PC-9 (cell line): Measurements from ENCODE around the gene ESD. TPM values are rescaled to one million over a fixed set of nuclear protein-coding genes. Genes with fewer than 3 reads are reported as not detected.
"Not testable (repeated sequence)": the region's sequence is repeated elsewhere in the genome, so short reads cannot be mapped to it uniquely, and the experiment has no call there.

Experiments used
- BruUV-seq: library from RNA; stranded (reverse); fragments of 400-500 nt; replicated peaks from 2 replicates; lab custom pipeline; 2021; lab: Mats Ljungman, UMichigan
- CTCF ChIA-PET: fragments of 300-600 bp; sonication (Branson Sonifier 250); formaldehyde crosslinking; loops from one replicate; lab custom pipeline; 2022; ENCODE audit warnings: antibody characterized with exemption; lab: Charles Lee
- POLR2A ChIA-PET: fragments of 300-600 bp; sonication (Branson Sonifier 250); formaldehyde crosslinking; loops from one replicate; lab custom pipeline; 2022; ENCODE audit warnings: antibody characterized with exemption; ENCODE audit not compliant: unreplicated experiment; lab: Charles Lee
- DNase-seq, 2 experiments: peaks; one replicate each; pipeline versions ENCODE4 v3.0.0 to v3.0.0-alpha.2; 2015 to 2022; ENCODE audit warnings: mixed read lengths in 1 of 2
- H2AFZ ChIP-seq: fragments of 200-600 bp; sonication (generic); 2 replicates; pipeline ENCODE4 v1.8.1; 2017; ENCODE audit warnings: antibody characterized with exemption
- H3F3A ChIP-seq: fragments of 200-600 bp; sonication (generic); 2 replicates; pipeline ENCODE4 v1.8.1; 2017; ENCODE audit warnings: antibody characterized with exemption, mild to moderate bottlenecking, low read depth; ENCODE audit not compliant: insufficient read depth
- H3K27ac ChIP-seq: fragments of 200-600 bp; sonication (generic); 2 replicates; pipeline ENCODE4 v1.6.1; 2016; ENCODE audit warnings: mixed run types
- H3K27me3 ChIP-seq: fragments of 200-600 bp; sonication (generic); 2 replicates; pipeline ENCODE4 v1.6.1; 2016; ENCODE audit warnings: low read depth, mixed run types; ENCODE audit not compliant: insufficient read depth
- H3K36me3 ChIP-seq: fragments of 200-600 bp; sonication (generic); 2 replicates; pipeline ENCODE4 v1.6.1; 2016; ENCODE audit warnings: low read depth, mixed run types
- H3K4me1 ChIP-seq: fragments of 200-600 bp; sonication (generic); replicated peaks from 2 replicates; pipeline ENCODE4 v1.6.1; 2016; ENCODE audit warnings: mixed run types; ENCODE audit not compliant: insufficient read depth
- H3K4me2 ChIP-seq: fragments of 200-600 bp; sonication (generic); 2 replicates; pipeline ENCODE4 v1.6.1; 2017; ENCODE audit warnings: mixed run types
- H3K4me3 ChIP-seq: fragments of 200-600 bp; sonication (generic); 2 replicates; pipeline ENCODE4 v1.6.1; 2016; ENCODE audit warnings: mixed run types
- H3K79me2 ChIP-seq: fragments of 200-600 bp; sonication (generic); 2 replicates; pipeline ENCODE4 v1.6.1; 2017; ENCODE audit warnings: low read depth, mixed run types
- H3K9me2 ChIP-seq: fragments of 200-600 bp; sonication (generic); 2 replicates; pipeline ENCODE4 v1.8.1; 2017; ENCODE audit warnings: mild to moderate bottlenecking; ENCODE audit not compliant: insufficient read depth
- H3K9me3 ChIP-seq: fragments of 200-600 bp; sonication (generic); 2 replicates; pipeline ENCODE4 v1.8.1; 2016; ENCODE audit warnings: low read depth; ENCODE audit not compliant: insufficient read depth
- H4K20me1 ChIP-seq: fragments of 200-600 bp; sonication (generic); 2 replicates; pipeline ENCODE4 v1.8.1; 2017; ENCODE audit not compliant: insufficient read depth
- EZH2 ChIP-seq: fragments of 200-600 bp; sonication (generic); IDR thresholded peaks from 2 replicates; pipeline ENCODE4 v1.8.0; 2017; ENCODE audit warnings: antibody characterized with exemption, low read depth
- intact Hi-C: fragments of 100-400 bp; cut with micrococcal nuclease; formaldehyde crosslinking; loops from one replicate; pipeline ENCODE4 v1.10.0; 2022; ENCODE audit not compliant: unreplicated experiment
- total RNA-seq: library from RNA; stranded (reverse); gene quantifications from 2 replicates; pipeline ENCODE4 v1.2.3, GENCODE V29; 2021
- TF ChIP-seq, protein P1 (sequence below): fragments of 200-600 bp; sonication (generic); conservative IDR thresholded peaks from 2 replicates; pipeline ENCODE4 v1.6.1; 2017; ENCODE audit warnings: mixed run types, antibody characterized with exemption, mild to moderate bottlenecking, moderate library complexity

The ESD gene
- total RNA-seq, 1 experiment from 2014 or later = 58.5 TPM

DNA sequence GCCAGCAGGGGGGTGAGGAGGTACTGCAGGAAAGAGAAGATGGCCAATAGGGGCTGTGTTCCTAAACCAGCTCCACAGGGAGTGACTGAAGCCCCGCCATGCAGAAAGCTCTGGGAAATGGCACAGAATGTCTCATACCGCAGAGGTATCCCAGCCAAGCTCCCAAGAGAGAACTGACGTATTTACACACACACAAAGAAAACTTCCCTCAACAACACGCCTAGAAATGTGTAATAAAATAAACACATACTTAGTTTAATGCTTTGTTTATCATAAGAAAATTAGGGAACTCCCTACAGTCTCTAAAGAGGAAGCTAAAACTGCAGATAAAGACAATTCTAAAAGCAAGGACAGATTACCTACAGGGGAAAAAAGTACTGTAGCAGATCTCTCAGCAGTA is 40.0 kb downstream of the ESD start:
- no TSS peak for BruUV-seq
- no peaks in the 10 kb centered on the region for H3K9me2 ChIP-seq
- TF ChIP-seq EZH2 = no peak
- TF ChIP-seq, protein P1, sequence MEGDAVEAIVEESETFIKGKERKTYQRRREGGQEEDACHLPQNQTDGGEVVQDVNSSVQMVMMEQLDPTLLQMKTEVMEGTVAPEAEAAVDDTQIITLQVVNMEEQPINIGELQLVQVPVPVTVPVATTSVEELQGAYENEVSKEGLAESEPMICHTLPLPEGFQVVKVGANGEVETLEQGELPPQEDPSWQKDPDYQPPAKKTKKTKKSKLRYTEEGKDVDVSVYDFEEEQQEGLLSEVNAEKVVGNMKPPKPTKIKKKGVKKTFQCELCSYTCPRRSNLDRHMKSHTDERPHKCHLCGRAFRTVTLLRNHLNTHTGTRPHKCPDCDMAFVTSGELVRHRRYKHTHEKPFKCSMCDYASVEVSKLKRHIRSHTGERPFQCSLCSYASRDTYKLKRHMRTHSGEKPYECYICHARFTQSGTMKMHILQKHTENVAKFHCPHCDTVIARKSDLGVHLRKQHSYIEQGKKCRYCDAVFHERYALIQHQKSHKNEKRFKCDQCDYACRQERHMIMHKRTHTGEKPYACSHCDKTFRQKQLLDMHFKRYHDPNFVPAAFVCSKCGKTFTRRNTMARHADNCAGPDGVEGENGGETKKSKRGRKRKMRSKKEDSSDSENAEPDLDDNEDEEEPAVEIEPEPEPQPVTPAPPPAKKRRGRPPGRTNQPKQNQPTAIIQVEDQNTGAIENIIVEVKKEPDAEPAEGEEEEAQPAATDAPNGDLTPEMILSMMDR = no peak
- no peaks in the 10 kb centered on the region for H3K9me3 ChIP-seq
- H3K27me3 ChIP-seq = no peaks in the 10 kb centered on the region
- intact Hi-C loops = no loop called here
- H2AFZ ChIP-seq = no peak overlapping the region
- no peaks in the 10 kb centered on the region for H3K79me2 ChIP-seq
- CTCF ChIA-PET = no interaction called here
- POLR2A ChIA-PET = no interaction called here
- no peak overlapping the region for H3K4me2 ChIP-seq
- no peak overlapping the region for H3K4me3 ChIP-seq
- H3K4me1 ChIP-seq = peaks cover 4% of the 10 kb centered on the region; the same call in 1 of the 2 replicates
- no peak for DNase-seq
- no peaks in the 10 kb centered on the region for H3K36me3 ChIP-seq
- no peak overlapping the region for H3K27ac ChIP-seq
- H3F3A ChIP-seq = no peaks in the 10 kb centered on the region
- H4K20me1 ChIP-seq = no peaks in the 10 kb centered on the region

DNA sequence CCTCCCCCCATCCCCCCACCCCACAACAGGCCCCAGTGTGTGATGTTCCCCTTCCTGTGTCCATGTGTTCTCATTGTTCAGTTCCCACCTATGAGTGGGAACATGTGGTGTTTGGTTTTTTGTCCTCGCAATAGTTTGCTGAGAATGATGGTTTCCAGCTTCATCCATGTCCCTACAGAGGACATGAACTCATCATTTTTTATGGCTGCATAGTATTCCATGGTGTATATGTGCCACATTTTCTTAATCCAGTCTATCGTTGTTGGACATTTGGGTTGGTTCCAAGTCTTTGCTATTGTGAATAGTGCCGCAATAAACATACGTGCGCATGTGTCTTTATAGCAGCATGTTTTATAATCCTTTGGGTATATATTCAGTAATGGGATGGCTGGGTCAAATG is 41.5 kb downstream of the ESD start:
- not testable (repeated sequence) for H3K9me2 ChIP-seq, BruUV-seq

DNA sequence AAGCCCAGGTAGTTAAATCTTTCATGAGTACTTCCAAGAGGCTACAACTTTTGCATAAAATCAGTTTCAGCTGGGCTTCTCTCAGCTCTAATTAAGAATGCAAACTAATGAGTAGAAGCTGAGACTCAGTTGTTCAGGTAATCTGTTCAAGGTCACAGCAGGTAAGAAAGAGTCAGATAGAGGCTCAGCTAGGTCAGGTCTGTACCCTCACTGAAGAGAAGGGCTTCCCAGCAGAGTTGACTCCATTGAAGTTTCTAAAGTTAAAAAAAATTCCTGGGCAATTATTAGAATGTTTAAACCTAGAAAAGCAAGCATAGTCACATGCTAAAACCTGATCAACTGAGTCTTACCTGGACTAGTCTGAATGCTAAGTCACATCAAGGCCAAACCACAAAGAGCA is 42.1 kb downstream of the ESD start:
- no peaks in the 10 kb centered on the region for H3K9me3 ChIP-seq
- DNase-seq = no peak
- H2AFZ ChIP-seq = no peak overlapping the region
- H3F3A ChIP-seq = no peaks in the 10 kb centered on the region
- H3K79me2 ChIP-seq = no peaks in the 10 kb centered on the region
- H3K4me1 ChIP-seq = no peaks in the 10 kb centered on the region
- no peak for TF ChIP-seq EZH2
- TF ChIP-seq, protein P1 = no peak
- H3K4me2 ChIP-seq = no peak overlapping the region
- H3K27me3 ChIP-seq = no peaks in the 10 kb centered on the region
- H4K20me1 ChIP-seq = no peaks in the 10 kb centered on the region
- ChIA-PET CTCF (no interaction called here), POLR2A (no interaction called here)
- no peak overlapping the region for H3K27ac ChIP-seq
- no TSS peak for BruUV-seq
- no peak overlapping the region for H3K4me3 ChIP-seq
- no peaks in the 10 kb centered on the region for H3K9me2 ChIP-seq
- intact Hi-C loops = no loop called here
- no peaks in the 10 kb centered on the region; the same call in 1 of the 2 replicates for H3K36me3 ChIP-seq

More for the DNA sequence above, 41.5 kb downstream of the ESD start:
- H3K27ac ChIP-seq, H3K79me2 ChIP-seq, H2AFZ ChIP-seq, POLR2A ChIA-PET, H3K4me2 ChIP-seq, H3K27me3 ChIP-seq, DNase-seq, intact Hi-C loops, H3K4me3 ChIP-seq, CTCF ChIA-PET, H3K9me3 ChIP-seq, H3K4me1 ChIP-seq, H3K36me3 ChIP-seq, H3F3A ChIP-seq, H4K20me1 ChIP-seq: not testable (repeated sequence)

DNA sequence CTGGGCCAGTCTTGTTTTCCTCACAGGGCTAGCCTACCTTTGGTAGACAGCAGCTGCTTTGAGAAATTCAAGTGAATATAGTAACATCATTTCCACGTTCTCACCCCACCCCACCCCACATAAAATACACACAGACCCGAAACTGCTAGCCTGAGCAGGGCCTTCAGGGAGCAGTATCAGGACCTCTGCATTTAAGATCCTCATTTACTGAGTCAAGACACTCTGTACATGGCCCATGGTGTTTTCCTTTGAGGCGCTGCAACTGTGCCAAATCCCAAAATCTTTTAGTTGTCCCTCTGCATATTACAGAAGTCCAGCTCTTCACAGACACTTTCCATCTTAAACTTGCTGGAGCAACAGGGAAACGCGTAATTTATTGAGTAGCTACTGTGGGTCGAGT is 43.0 kb downstream of the ESD start:
- Histone ChIP-seq H3K79me2 (no peaks in the 10 kb centered on the region), H3K4me2 (no peak overlapping the region), H3K9me3 (no peaks in the 10 kb centered on the region), H3K27ac (no peak overlapping the region), H3K4me1 (no peaks in the 10 kb centered on the region), H3F3A (no peaks in the 10 kb centered on the region), H3K4me3 (no peak overlapping the region), H3K27me3 (no peaks in the 10 kb centered on the region), H3K36me3 (no peaks in the 10 kb centered on the region; the same call in 1 of the 2 replicates), H4K20me1 (no peaks in the 10 kb centered on the region), H2AFZ (no peak overlapping the region), H3K9me2 (no peaks in the 10 kb centered on the region)
- intact Hi-C loops = no loop called here
- BruUV-seq = no TSS peak
- ChIA-PET CTCF (no interaction called here), POLR2A (no interaction called here)
- DNase-seq = no peak
- TF ChIP-seq EZH2 = no peak
- TF ChIP-seq, protein P1 = no peak
